ENCODE measurements around the gene OR2AE1. TPM values are rescaled to one million over a fixed set of nuclear protein-coding genes. Genes with fewer than 3 reads are reported as not detected.

OR2AE1 gene, protein sequence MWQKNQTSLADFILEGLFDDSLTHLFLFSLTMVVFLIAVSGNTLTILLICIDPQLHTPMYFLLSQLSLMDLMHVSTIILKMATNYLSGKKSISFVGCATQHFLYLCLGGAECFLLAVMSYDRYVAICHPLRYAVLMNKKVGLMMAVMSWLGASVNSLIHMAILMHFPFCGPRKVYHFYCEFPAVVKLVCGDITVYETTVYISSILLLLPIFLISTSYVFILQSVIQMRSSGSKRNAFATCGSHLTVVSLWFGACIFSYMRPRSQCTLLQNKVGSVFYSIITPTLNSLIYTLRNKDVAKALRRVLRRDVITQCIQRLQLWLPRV
- under 1 TPM in 1 of 3 donors, not detected in 2; 0.24 TPM for total RNA-seq

GRCh38 chr7:99876933-99877332, at the start of gene OR2AE1:
Gene OR2AE1 (minus strand): TSS chr7:99877033. CDS start chr7:99877033, 0 bp downstream.
- no peak for ATAC-seq
- no peaks in the 10 kb centered on the region for H3K4me1 Mint-ChIP-seq (ENCODE audit: low read depth)
- DNase-seq, result no peak
- peaks cover 3% of the 10 kb centered on the region for H3K27me3 Mint-ChIP-seq (ENCODE audit: low read depth)
- H3K36me3 Mint-ChIP-seq (ENCODE audit: insufficient read depth), result peaks cover 15% of the 10 kb centered on the region
- no peak within 1 kb of the TSS for H3K4me3 Mint-ChIP-seq
- no peaks in the 10 kb centered on the region for H3K9me3 Mint-ChIP-seq

DNA sequence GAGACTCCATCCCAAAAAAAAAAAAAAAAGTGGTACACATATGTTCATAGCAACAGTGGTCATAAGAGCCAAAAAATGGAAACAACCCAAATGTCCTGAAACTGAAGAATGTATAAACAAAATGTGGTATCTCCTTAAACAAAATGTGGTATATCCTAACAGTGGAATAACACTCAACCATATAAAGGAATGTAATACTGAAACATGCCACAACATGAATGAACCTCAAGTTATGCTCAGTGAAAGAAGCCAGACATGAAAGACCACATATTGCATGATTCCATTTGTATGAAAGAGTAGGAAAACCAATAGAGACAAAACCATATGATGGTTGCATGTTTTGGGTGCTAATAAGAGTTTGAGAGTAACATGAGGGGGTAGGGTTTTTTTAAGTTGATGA, 49.5 kb upstream of the OR2AE1 start:
- Mint-ChIP-seq H3K36me3 (ENCODE audit: insufficient read depth) (no peaks in the 10 kb centered on the region), H3K4me1 (ENCODE audit: low read depth) (peaks cover 23% of the 10 kb centered on the region), H3K27me3 (ENCODE audit: low read depth) (peaks cover 23% of the 10 kb centered on the region), H3K4me3 (no peak overlapping the region), H3K9me3 (no peaks in the 10 kb centered on the region)
- DNase-seq (no peak), ATAC-seq (no peak)

- DNase-seq (no peak), ATAC-seq (no peak)
- peaks cover 4% of the 10 kb centered on the region for H3K36me3 Mint-ChIP-seq (ENCODE audit: insufficient read depth)
- peaks cover 15% of the 10 kb centered on the region for H3K4me1 Mint-ChIP-seq (ENCODE audit: low read depth)
- no peak overlapping the region for H3K4me3 Mint-ChIP-seq
- H3K9me3 Mint-ChIP-seq, result no peaks in the 10 kb centered on the region
- H3K27me3 Mint-ChIP-seq (ENCODE audit: low read depth), result peaks cover 14% of the 10 kb centered on the region
These were observed 46.4 kb upstream of the OR2AE1 start for GRCh38 chr7:99923200-99923599.

DNA sequence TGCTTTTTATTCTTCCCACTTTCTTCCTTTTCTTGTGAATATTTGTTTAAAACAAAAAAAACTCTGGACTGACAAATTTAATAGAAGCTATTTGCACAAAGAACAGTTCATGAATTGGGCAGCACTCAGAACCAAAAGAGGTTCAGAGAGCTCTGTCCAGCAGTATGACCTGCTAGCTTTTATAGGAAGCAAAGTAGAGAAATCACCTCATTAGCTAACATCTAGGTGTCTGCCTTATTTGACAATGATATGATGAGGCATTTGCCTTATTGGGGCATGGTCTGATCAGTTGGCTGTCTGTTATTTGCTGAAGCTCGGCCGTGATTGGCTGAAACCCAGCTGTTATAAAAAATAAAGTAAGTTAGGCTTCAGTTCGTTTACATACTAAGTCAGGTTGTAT, 43.3 kb upstream of the OR2AE1 start:
- DNase-seq (no peak), ATAC-seq (no peak)
- Mint-ChIP-seq H3K4me3 (peak overlapping the region; percentile 95), H3K4me1 (ENCODE audit: low read depth) (peaks cover 42% of the 10 kb centered on the region), H3K27me3 (ENCODE audit: low read depth) (no peaks in the 10 kb centered on the region), H3K9me3 (no peaks in the 10 kb centered on the region), H3K36me3 (ENCODE audit: insufficient read depth) (peaks cover 16% of the 10 kb centered on the region)

DNA sequence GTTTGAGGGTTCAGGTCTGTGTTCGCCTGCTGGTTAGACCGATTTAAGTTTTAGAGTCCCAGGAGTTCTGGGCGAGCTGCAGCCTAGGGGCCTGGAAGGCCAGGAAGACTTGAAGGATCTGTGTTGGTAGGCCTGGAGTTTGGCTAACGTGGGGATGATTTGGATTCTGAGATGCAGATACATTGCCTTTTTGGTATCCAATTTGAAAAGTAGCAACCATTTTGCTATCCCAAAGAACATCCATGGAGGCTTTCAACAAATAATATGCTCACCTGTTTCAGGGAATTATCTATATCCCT, 42.9 kb upstream of the OR2AE1 start:
- peak overlapping the region; percentile 95 for H3K4me3 Mint-ChIP-seq
- H3K4me1 Mint-ChIP-seq (ENCODE audit: low read depth), result peaks cover 44% of the 10 kb centered on the region
- peaks cover 16% of the 10 kb centered on the region for H3K36me3 Mint-ChIP-seq (ENCODE audit: insufficient read depth)
- no peak for DNase-seq
- no peak for ATAC-seq
- H3K27me3 Mint-ChIP-seq (ENCODE audit: low read depth), result no peaks in the 10 kb centered on the region
- H3K9me3 Mint-ChIP-seq, result no peaks in the 10 kb centered on the region

DNA sequence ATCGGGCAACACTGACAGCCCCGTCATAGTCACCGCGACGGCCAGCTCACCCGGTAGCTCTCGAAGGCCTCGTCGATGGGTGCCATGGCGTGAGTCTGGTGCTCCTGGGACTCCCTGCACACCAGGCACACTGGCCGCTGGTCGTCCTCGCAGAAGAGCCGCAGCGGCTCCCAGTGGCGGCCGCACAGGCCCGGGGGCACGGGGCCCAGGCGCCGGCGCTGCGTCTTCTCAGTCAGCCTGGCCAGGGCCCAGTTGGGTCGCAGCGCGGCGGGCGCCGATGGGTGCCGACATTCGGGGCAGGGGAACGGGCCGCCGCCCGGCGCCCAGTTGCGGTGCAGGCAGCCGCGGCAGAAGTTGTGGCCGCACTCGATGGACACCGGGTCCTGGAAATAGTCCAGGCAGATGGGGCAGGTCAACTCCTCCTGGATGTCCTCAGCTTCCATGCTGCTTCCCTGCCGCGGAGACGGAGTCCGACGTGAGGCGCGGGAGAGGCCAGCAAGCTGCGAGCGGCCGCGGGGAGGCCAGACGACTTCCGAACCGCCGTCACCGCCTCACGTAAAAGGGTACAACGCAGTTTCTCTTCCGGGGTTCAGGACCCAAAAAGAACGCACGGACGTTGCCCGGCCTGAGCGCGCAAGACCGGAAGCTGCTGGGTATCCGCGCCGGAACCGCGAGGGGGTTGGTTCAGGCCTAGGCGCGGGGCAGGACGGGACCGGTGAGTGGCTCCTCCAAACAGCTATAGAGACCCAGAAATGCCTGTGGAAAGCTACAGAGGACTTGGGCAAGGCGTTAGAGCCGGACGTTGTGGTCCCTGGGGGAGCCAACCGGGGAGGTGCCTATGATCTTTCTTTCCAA, 42.4 kb upstream of the OR2AE1 start, which contains the start of gene TRIM4:
Gene TRIM4 (minus strand): TSS at position 572 of the 855 bp plus-strand sequence. CDS start 129 bp downstream, at position 443.
- Mint-ChIP-seq H3K4me3 (peak within 1 kb of the TSS; percentile 95), H3K27me3 (ENCODE audit: low read depth) (no peaks in the 10 kb centered on the region), H3K36me3 (ENCODE audit: insufficient read depth) (peaks cover 16% of the 10 kb centered on the region), H3K9me3 (no peaks in the 10 kb centered on the region), H3K4me1 (ENCODE audit: low read depth) (peaks cover 48% of the 10 kb centered on the region)
- ATAC-seq, result peak; percentile 99 to 100
- peak; percentile 81 for DNase-seq

DNA sequence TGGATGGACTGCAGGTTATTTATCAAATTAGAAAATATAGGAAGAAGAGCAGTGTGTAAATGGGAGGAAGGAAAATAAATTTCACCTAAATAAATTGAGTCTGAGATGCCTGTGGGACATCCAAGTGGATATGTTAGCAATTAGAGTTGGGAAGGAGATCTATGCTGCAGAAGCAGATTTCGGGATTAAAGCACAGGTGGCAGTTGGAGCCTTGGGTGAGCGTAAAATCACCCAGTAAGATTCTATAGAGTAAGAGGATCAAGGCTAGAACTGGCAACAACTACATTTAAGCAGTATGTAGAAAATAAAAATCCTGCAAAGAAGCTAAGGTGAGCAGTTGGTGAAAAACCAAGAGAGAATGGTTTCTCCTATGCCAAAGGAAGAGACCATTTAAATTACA, 34.1 kb upstream of the OR2AE1 start:
- DNase-seq (no peak), ATAC-seq (no peak)
- Mint-ChIP-seq H3K9me3 (no peaks in the 10 kb centered on the region), H3K27me3 (ENCODE audit: low read depth) (no peaks in the 10 kb centered on the region), H3K36me3 (ENCODE audit: insufficient read depth) (peaks cover 31% of the 10 kb centered on the region), H3K4me3 (no peak overlapping the region), H3K4me1 (ENCODE audit: low read depth) (peaks cover 48% of the 10 kb centered on the region)

- no peaks in the 10 kb centered on the region for H3K9me3 Mint-ChIP-seq
- ATAC-seq (no peak), DNase-seq (no peak)
- peaks cover 4% of the 10 kb centered on the region for H3K4me1 Mint-ChIP-seq (ENCODE audit: low read depth)
- peaks cover 52% of the 10 kb centered on the region for H3K36me3 Mint-ChIP-seq (ENCODE audit: insufficient read depth)
- H3K27me3 Mint-ChIP-seq (ENCODE audit: low read depth), result no peaks in the 10 kb centered on the region
- no peak overlapping the region for H3K4me3 Mint-ChIP-seq
These were observed 24.7 kb upstream of the OR2AE1 start for GRCh38 chr7:99901581-99901980.

GRCh38 chr7:99899830-99900519, 23.1 kb upstream of the OR2AE1 start:
- no peaks in the 10 kb centered on the region for H3K9me3 Mint-ChIP-seq
- no peak overlapping the region for H3K4me3 Mint-ChIP-seq
- H3K4me1 Mint-ChIP-seq (ENCODE audit: low read depth), result peaks cover 4% of the 10 kb centered on the region
- peaks cover 47% of the 10 kb centered on the region for H3K36me3 Mint-ChIP-seq (ENCODE audit: insufficient read depth)
- no peak for DNase-seq
- H3K27me3 Mint-ChIP-seq (ENCODE audit: low read depth), result no peaks in the 10 kb centered on the region
- no peak for ATAC-seq

- Mint-ChIP-seq H3K4me1 (ENCODE audit: low read depth) (peaks cover 4% of the 10 kb centered on the region), H3K27me3 (ENCODE audit: low read depth) (no peaks in the 10 kb centered on the region)
- no peak for DNase-seq
These were observed 22.0 kb upstream of the OR2AE1 start for GRCh38 chr7:99898836-99899235.

GRCh38 chr7:99898023-99898357, 21.2 kb upstream of the OR2AE1 start:
- Mint-ChIP-seq H3K4me1 (ENCODE audit: low read depth) (peaks cover 4% of the 10 kb centered on the region), H3K36me3 (ENCODE audit: insufficient read depth) (peaks cover 37% of the 10 kb centered on the region), H3K9me3 (no peaks in the 10 kb centered on the region), H3K4me3 (no peak overlapping the region), H3K27me3 (ENCODE audit: low read depth) (no peaks in the 10 kb centered on the region)
- no peak for DNase-seq
- ATAC-seq, result no peak

More at GRCh38 chr7:99898836-99899235, 22.0 kb upstream of the OR2AE1 start:
- H3K4me3 Mint-ChIP-seq, result no peak overlapping the region
- ATAC-seq, result no peak
- peaks cover 44% of the 10 kb centered on the region for H3K36me3 Mint-ChIP-seq (ENCODE audit: insufficient read depth)
- no peaks in the 10 kb centered on the region for H3K9me3 Mint-ChIP-seq

DNA sequence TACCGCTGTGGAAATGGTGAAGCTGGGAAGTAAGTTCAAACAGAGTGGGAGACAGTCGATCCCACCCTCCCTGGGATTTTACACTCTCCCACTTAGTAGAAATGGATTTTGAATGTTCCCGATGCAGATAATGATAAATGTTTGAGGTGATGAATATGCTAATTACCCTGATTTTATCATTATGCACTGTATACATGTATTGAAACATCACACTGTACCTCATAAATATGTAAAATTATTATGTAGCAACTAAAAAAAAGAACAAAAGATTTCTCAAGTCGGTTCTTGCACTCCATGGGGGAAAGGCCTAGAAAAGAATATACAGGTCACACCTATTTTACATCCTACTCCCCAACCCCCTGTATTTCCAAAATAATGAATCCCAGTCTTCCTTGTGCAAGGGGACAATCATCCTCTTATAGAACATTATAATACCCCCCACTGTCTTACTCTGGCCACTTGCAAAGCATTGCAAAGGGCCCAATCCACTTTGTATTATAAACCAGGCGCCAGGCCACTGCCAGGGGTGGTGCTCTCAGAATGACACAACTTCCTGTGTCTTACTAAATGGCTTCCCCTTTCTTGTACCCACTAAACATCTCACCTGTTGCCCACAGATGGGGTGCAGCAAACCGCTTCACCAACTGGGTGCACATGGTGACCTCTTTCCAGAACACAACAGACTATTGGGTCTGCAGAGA, 20.6 kb upstream of the OR2AE1 start:
- peaks cover 37% of the 10 kb centered on the region for H3K36me3 Mint-ChIP-seq (ENCODE audit: insufficient read depth)
- H3K4me1 Mint-ChIP-seq (ENCODE audit: low read depth), result peaks cover 4% of the 10 kb centered on the region
- DNase-seq (no peak), ATAC-seq (no peak)
- H3K27me3 Mint-ChIP-seq (ENCODE audit: low read depth), result no peaks in the 10 kb centered on the region
- no peaks in the 10 kb centered on the region for H3K9me3 Mint-ChIP-seq
- H3K4me3 Mint-ChIP-seq, result no peak overlapping the region

- ATAC-seq, result no peak
- H3K4me3 Mint-ChIP-seq, result no peak overlapping the region
- H3K36me3 Mint-ChIP-seq (ENCODE audit: insufficient read depth), result peaks cover 39% of the 10 kb centered on the region
- H3K27me3 Mint-ChIP-seq (ENCODE audit: low read depth), result no peaks in the 10 kb centered on the region
- DNase-seq, result no peak
- peaks cover 4% of the 10 kb centered on the region for H3K4me1 Mint-ChIP-seq (ENCODE audit: low read depth)
- no peaks in the 10 kb centered on the region for H3K9me3 Mint-ChIP-seq
These were observed 17.9 kb upstream of the OR2AE1 start for GRCh38 chr7:99894738-99895137.

- no peaks in the 10 kb centered on the region for H3K9me3 Mint-ChIP-seq
- no peak overlapping the region for H3K4me3 Mint-ChIP-seq
- H3K27me3 Mint-ChIP-seq (ENCODE audit: low read depth), result no peaks in the 10 kb centered on the region
- peaks cover 4% of the 10 kb centered on the region for H3K4me1 Mint-ChIP-seq (ENCODE audit: low read depth)
- no peak for DNase-seq
- peaks cover 35% of the 10 kb centered on the region for H3K36me3 Mint-ChIP-seq (ENCODE audit: insufficient read depth)
- ATAC-seq, result no peak
These were observed 16.4 kb upstream of the OR2AE1 start for GRCh38 chr7:99893280-99893679.
